ENCODE results near the gene VSIR. TPM values are rescaled to one million over a fixed set of nuclear protein-coding genes. Genes with fewer than 3 reads are reported as not detected.

VSIR gene
- total RNA-seq, 1 donor from 2014 or later: 9.1 TPM

- TF ChIP-seq, protein P1, sequence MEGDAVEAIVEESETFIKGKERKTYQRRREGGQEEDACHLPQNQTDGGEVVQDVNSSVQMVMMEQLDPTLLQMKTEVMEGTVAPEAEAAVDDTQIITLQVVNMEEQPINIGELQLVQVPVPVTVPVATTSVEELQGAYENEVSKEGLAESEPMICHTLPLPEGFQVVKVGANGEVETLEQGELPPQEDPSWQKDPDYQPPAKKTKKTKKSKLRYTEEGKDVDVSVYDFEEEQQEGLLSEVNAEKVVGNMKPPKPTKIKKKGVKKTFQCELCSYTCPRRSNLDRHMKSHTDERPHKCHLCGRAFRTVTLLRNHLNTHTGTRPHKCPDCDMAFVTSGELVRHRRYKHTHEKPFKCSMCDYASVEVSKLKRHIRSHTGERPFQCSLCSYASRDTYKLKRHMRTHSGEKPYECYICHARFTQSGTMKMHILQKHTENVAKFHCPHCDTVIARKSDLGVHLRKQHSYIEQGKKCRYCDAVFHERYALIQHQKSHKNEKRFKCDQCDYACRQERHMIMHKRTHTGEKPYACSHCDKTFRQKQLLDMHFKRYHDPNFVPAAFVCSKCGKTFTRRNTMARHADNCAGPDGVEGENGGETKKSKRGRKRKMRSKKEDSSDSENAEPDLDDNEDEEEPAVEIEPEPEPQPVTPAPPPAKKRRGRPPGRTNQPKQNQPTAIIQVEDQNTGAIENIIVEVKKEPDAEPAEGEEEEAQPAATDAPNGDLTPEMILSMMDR (IDR thresholded peaks at IDR 0.05; ENCODE audit: unreplicated experiment): no peak
Measured at GRCh38 chr10:71706216-71707121, 66.9 kb downstream of the VSIR start.

GRCh38 chr10:71705582-71705981 lies 67.7 kb downstream of the VSIR start:
- Mint-ChIP-seq H3K27ac (no peak overlapping the region), H3K9me3 (no peaks in the 10 kb centered on the region), H3K27me3 (ENCODE audit: low read depth) (no peaks in the 10 kb centered on the region), H3K36me3 (no peaks in the 10 kb centered on the region), H3K4me1 (peaks cover 8% of the 10 kb centered on the region), H3K4me3 (no peak overlapping the region)
- DNase-seq (ENCODE audit: low spot score in 2 of 2, unreplicated experiment in 2 of 2): no peak
- TF ChIP-seq, protein P1 (IDR thresholded peaks at IDR 0.05; ENCODE audit: unreplicated experiment): no peak

More at GRCh38 chr10:71706216-71707121, 66.9 kb downstream of the VSIR start:
- Mint-ChIP-seq H3K9me3 (no peaks in the 10 kb centered on the region), H3K4me3 (no peak overlapping the region), H3K27ac (no peak overlapping the region), H3K4me1 (peaks cover 8% of the 10 kb centered on the region), H3K27me3 (ENCODE audit: low read depth) (no peaks in the 10 kb centered on the region), H3K36me3 (no peaks in the 10 kb centered on the region)
- DNase-seq (ENCODE audit: low spot score in 2 of 2, unreplicated experiment in 2 of 2): no peak

DNA sequence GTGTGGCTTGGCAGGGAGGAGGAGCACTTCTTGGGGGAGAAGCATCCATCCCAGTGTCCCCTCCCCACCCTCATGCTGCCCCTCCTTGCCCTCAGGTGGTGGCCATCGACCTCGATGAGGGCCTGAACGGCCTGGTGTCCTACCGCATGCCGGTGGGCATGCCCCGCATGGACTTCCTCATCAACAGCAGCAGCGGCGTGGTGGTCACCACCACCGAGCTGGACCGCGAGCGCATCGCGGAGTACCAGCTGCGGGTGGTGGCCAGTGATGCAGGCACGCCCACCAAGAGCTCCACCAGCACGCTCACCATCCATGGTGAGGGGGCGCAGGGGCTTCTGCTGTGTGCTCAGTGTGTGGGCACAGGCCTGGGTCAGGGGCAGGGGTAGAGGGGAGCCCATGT lies 68.5 kb downstream of the VSIR start:
- no peak for DNase-seq (ENCODE audit: low spot score in 2 of 2, unreplicated experiment in 2 of 2)
- Mint-ChIP-seq H3K4me3 (no peak overlapping the region), H3K36me3 (no peaks in the 10 kb centered on the region), H3K4me1 (peaks cover 8% of the 10 kb centered on the region), H3K27me3 (ENCODE audit: low read depth) (no peaks in the 10 kb centered on the region), H3K27ac (no peak overlapping the region), H3K9me3 (no peaks in the 10 kb centered on the region)
- TF ChIP-seq, protein P1 (IDR thresholded peaks at IDR 0.05; ENCODE audit: unreplicated experiment): no peak

DNA sequence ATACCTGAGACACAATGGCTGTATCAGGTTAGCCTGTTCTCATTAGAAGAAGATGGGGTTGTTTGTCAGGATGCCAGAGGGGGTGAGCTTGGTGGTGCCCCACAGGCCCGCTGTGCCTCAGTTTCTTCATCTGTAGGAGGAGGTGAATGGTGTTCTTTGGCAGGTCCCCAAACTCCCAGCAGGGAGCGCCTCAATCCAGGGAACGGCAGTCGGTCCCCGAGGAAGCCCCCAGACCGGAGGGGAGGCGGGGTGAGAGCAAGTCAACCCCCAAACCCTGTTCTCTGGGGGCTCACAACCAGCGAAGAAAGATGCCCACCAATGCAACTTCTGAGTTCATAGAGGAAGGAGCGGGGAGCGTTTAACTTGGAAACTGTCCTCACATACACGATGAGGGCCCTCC lies 69.7 kb downstream of the VSIR start:
- Mint-ChIP-seq H3K36me3 (no peaks in the 10 kb centered on the region), H3K27me3 (ENCODE audit: low read depth) (peaks cover 2% of the 10 kb centered on the region), H3K4me1 (peaks cover 6% of the 10 kb centered on the region), H3K4me3 (no peak overlapping the region), H3K9me3 (no peaks in the 10 kb centered on the region), H3K27ac (no peak overlapping the region)
- TF ChIP-seq, protein P1 (IDR thresholded peaks at IDR 0.05; ENCODE audit: unreplicated experiment): no peak
- no peak for DNase-seq (ENCODE audit: low spot score in 2 of 2, unreplicated experiment in 2 of 2)

DNA sequence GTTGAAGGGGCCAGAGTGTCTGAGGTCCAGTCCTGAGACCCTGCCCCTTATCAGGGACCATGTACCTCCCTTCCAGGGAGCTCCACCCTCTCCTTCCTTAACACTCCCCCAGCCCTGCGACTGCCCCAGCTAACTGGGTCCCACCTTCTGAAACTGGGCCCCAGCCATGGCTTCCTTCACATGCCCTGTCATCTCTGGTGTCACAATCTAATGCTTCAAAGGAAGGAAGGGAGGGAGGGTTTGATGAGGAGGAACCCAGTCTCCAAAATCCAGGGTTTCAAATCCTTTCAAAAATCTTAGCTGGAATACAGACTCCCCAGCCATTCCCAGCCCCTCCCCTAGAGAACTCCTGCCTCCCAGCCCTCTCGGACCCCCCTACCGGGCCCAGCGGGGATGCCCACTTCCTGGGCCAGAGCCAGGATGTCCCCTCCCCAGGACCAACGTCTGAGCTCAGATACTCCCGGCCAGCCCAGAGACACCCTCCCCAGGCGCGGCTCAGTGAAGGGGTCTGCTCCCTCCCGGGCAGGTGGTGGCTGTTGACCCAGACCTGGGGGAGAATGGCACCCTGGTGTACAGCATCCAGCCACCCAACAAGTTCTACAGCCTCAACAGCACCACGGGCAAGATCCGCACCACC lies 71.7 kb downstream of the VSIR start:
- H3K4me1 Mint-ChIP-seq: no peaks in the 10 kb centered on the region
- TF ChIP-seq, protein P1 (IDR thresholded peaks at IDR 0.05; ENCODE audit: unreplicated experiment): no peak

More for the DNA sequence above, 71.7 kb downstream of the VSIR start:
- H3K9me3 Mint-ChIP-seq: no peaks in the 10 kb centered on the region
- DNase-seq (ENCODE audit: low spot score in 2 of 2, unreplicated experiment in 2 of 2): no peak
- H3K27ac Mint-ChIP-seq: no peak overlapping the region
- peaks cover 2% of the 10 kb centered on the region for H3K27me3 Mint-ChIP-seq (ENCODE audit: low read depth)
- H3K36me3 Mint-ChIP-seq: no peaks in the 10 kb centered on the region
- no peak overlapping the region for H3K4me3 Mint-ChIP-seq

Data from mesothelial cell of epicardium (in vitro differentiated cells).